HG02798 (cell line): Measurements from ENCODE around the gene ALDH1A3.

ENCODE experiments used
- ATAC-seq: cut with Tn5 transposase; IDR thresholded peaks from one replicate; pipeline ENCODE4 v1.9.1; 2021; ENCODE audit warnings: mild to moderate bottlenecking; ENCODE audit not compliant: unreplicated experiment, poor library complexity

Gene ALDH1A3

GRCh38 chr15:100856867-100857266 lies 22.8 kb upstream of the ALDH1A3 start:
- ATAC-seq = no peak

GRCh38 chr15:100858294-100858693 lies 21.3 kb upstream of the ALDH1A3 start:
- ATAC-seq = no peak

- no peak for ATAC-seq
Observed at GRCh38 chr15:100859970-100860828, 19.4 kb upstream of the ALDH1A3 start.

GRCh38 chr15:100860829-100861510 lies 18.7 kb upstream of the ALDH1A3 start:
- ATAC-seq = no peak

GRCh38 chr15:100861511-100861991 lies 18.1 kb upstream of the ALDH1A3 start:
- no peak for ATAC-seq

GRCh38 chr15:100862162-100862561 lies 17.5 kb upstream of the ALDH1A3 start:
- ATAC-seq = no peak

GRCh38 chr15:100863075-100863795 lies 16.4 kb upstream of the ALDH1A3 start:
- no peak for ATAC-seq

- ATAC-seq = no peak
Observed at GRCh38 chr15:100863796-100864267, 15.8 kb upstream of the ALDH1A3 start.

GRCh38 chr15:100866386-100867330 lies 13.0 kb upstream of the ALDH1A3 start:
- no peak for ATAC-seq

GRCh38 chr15:100867433-100867832 lies 12.2 kb upstream of the ALDH1A3 start:
- no peak for ATAC-seq

GRCh38 chr15:100869151-100869999 lies 10.3 kb upstream of the ALDH1A3 start:
- ATAC-seq = no peak

GRCh38 chr15:100873029-100873677 lies 6.5 kb upstream of the ALDH1A3 start:
- peak; percentile 65 for ATAC-seq

- no peak for ATAC-seq
Observed at GRCh38 chr15:100875495-100875894, 4.1 kb upstream of the ALDH1A3 start.

- ATAC-seq = no peak
Observed at GRCh38 chr15:100875976-100876375, 3.7 kb upstream of the ALDH1A3 start.

GRCh38 chr15:100877551-100877950 lies 2.1 kb upstream of the ALDH1A3 start:
- ATAC-seq = no peak

GRCh38 chr15:100878130-100878529 lies 1.5 kb upstream of the ALDH1A3 start:
- no peak for ATAC-seq

- no peak for ATAC-seq
Observed at GRCh38 chr15:100878648-100879047, 983 bp upstream of the ALDH1A3 start.

- ATAC-seq = no peak
Observed at GRCh38 chr15:100879061-100879463, 569 bp upstream of the ALDH1A3 start.
